ENCODE measurements around the gene ZNF284. TPM values are rescaled to one million over a fixed set of nuclear protein-coding genes. Genes with fewer than 3 reads are reported as not detected.

Gene ZNF284
- total RNA-seq, 1 donor from 2014 or later: 1.5 TPM

DNA sequence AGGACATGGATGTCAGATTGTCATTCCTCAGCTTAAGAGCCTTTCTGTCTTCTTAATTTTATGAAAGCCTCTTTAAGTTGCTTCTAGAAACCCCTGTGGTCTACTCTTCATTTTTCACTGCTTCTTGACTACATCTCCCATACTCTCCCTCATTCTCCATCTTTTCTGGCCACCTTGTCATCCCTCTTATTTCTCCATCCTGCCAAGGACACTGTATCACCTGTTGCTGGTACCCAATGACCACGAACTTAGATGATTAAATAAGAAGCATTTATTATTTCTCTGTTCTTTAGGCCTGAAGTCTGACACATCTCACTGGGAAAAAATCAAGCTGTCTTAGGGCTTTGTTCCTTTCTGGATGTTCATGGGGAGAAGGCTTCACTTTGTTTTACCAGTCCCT lies 10.9 kb upstream of the ZNF284 start:
- Histone ChIP-seq H3K36me3 (ENCODE audit: control insufficient read depth, insufficient read depth, low read length) (peaks cover under 1% of the 10 kb centered on the region), H3K27me3 (ENCODE audit: control insufficient read depth, insufficient read depth, low read length) (no peaks in the 10 kb centered on the region), H3K4me3 (ENCODE audit: low read depth, low read length) (no peak overlapping the region)
- DNase-seq (ENCODE audit: low read depth): no peak
- no peak for TF ChIP-seq CTCF (IDR thresholded peaks at IDR 0.05; ENCODE audit: insufficient read depth, low read length, poor library complexity, severe bottlenecking)

- Histone ChIP-seq H3K36me3 (ENCODE audit: control insufficient read depth, insufficient read depth, low read length) (peaks cover 3% of the 10 kb centered on the region), H3K4me3 (ENCODE audit: low read depth, low read length) (no peak overlapping the region), H3K27me3 (ENCODE audit: control insufficient read depth, insufficient read depth, low read length) (no peaks in the 10 kb centered on the region)
- DNase-seq (ENCODE audit: low read depth): no peak
- TF ChIP-seq CTCF (IDR thresholded peaks at IDR 0.05; ENCODE audit: insufficient read depth, low read length, poor library complexity, severe bottlenecking): no peak
Observed at GRCh38 chr19:44066305-44066704, 5.7 kb upstream of the ZNF284 start.

DNA sequence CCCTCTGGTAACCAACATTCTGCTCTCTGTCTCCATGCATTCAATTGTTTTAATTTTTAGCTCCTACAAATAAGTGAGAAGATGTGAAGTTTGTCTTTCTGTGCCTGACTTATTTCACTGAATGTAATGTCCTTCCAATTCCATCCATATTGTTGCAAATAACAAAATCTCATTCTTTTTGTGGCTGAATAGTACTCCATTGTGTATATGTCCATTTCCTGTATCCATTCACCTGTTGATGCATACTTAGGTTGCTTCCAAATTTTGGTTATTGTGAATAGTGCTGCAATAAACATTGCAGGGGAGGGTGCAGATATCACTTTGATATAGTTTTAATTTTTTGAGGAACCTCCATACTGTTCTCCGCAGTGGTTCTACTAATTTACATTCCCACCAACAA lies 2.5 kb upstream of the ZNF284 start:
- TF ChIP-seq CTCF (IDR thresholded peaks at IDR 0.05; ENCODE audit: insufficient read depth, low read length, poor library complexity, severe bottlenecking): no peak
- H3K36me3 ChIP-seq (ENCODE audit: control insufficient read depth, insufficient read depth, low read length): peaks cover 3% of the 10 kb centered on the region
- no peak overlapping the region for H3K4me3 ChIP-seq (ENCODE audit: low read depth, low read length)
- no peak for DNase-seq (ENCODE audit: low read depth)
- no peaks in the 10 kb centered on the region for H3K27me3 ChIP-seq (ENCODE audit: control insufficient read depth, insufficient read depth, low read length)

- Histone ChIP-seq H3K27me3 (ENCODE audit: control insufficient read depth, insufficient read depth, low read length) (no peaks in the 10 kb centered on the region), H3K4me3 (ENCODE audit: low read depth, low read length) (peak overlapping the region; percentile 53), H3K36me3 (ENCODE audit: control insufficient read depth, insufficient read depth, low read length) (no peaks in the 10 kb centered on the region)
- no peak for TF ChIP-seq CTCF (IDR thresholded peaks at IDR 0.05; ENCODE audit: insufficient read depth, low read length, poor library complexity, severe bottlenecking)
- no peak for DNase-seq (ENCODE audit: low read depth)
Observed at GRCh38 chr19:44072543-44073401, 813 bp downstream of the ZNF284 start.

- Histone ChIP-seq H3K36me3 (ENCODE audit: control insufficient read depth, insufficient read depth, low read length) (no peaks in the 10 kb centered on the region), H3K4me3 (ENCODE audit: low read depth, low read length) (no peak overlapping the region), H3K27me3 (ENCODE audit: control insufficient read depth, insufficient read depth, low read length) (no peaks in the 10 kb centered on the region)
- TF ChIP-seq CTCF (IDR thresholded peaks at IDR 0.05; ENCODE audit: insufficient read depth, low read length, poor library complexity, severe bottlenecking): no peak
- no peak for DNase-seq (ENCODE audit: low read depth)
Observed at GRCh38 chr19:44076325-44076724, 4.4 kb downstream of the ZNF284 start.

DNA sequence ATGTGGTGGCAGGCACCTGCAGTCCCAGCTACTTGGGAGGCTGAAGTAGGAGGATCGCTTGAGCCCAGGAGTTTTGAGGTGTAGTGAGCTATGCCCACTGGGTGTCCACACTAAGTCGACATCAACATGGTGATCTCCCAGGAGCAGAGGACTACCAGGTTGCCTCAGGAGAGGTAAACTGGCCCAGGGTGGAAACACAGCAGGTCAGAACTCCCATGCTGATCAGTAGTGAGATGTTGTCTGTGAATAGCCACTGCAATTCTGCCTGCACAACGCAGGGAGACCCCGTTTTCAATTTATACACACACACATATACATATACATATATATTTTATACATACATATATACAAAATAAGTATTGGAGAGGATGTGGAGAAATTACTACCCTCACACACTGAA lies 20.1 kb downstream of the ZNF284 start:
- DNase-seq (ENCODE audit: low read depth): no peak
- TF ChIP-seq CTCF (IDR thresholded peaks at IDR 0.05; ENCODE audit: insufficient read depth, low read length, poor library complexity, severe bottlenecking): no peak
- H3K36me3 ChIP-seq (ENCODE audit: control insufficient read depth, insufficient read depth, low read length): no peaks in the 10 kb centered on the region

More for the DNA sequence above, 20.1 kb downstream of the ZNF284 start:
- Histone ChIP-seq H3K4me3 (ENCODE audit: low read depth, low read length) (no peak overlapping the region), H3K27me3 (ENCODE audit: control insufficient read depth, insufficient read depth, low read length) (no peaks in the 10 kb centered on the region)

All from kidney epithelial cell (primary cell).